HG02798 (cell line): ENCODE data around the gene TREM2.

Source experiments
- ATAC-seq: cut with Tn5 transposase; IDR thresholded peaks from one replicate; pipeline ENCODE4 v1.9.1; 2021; ENCODE audit warnings: mild to moderate bottlenecking; ENCODE audit not compliant: unreplicated experiment, poor library complexity

Gene TREM2

DNA sequence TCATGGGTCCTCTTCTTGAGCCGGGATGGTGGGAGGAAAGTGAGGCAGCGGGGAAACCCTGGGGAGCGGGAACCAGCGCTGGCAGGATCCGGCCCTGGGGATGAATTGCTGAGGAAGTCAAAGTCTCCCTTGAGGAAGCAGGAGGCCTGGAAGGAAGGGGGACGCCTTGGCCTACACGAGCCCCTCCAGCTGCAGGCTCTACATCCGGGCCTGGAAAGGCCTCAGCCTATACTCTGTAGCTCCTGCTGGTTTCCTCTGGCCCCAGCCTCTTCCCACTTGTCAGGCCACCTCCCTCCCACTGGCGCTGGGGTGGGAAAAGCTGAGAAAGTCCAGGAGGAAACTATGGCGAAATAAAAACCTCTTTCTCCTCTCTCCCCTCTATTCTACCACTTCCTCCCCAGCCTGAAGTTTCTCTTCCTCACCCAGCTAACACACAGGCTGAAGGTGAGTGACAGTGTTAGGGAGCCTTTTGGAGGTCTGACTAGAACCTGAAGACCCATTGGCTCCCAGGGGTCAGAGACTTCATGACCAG, 23.2 kb upstream of the TREM2 start:
- ATAC-seq, result no peak

DNA sequence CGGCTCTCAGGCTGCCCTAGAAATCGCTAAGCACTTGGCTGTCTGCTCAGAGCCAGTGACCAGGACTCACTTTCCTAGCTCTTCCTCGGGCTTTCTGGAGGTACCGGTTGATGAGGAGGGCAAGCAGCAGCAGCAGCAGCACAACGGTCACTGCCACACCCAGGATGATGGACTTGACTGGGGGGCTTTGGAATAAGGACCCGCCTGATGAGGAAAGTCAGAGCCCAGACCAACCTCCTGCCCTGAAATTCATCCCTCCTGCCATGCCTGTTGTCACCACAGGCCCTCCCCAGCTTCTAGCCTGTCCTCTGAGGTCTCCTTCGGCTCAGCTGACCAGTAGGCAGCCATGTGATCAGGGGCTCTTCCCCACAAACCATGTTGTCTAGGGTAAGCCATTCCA, 21.8 kb upstream of the TREM2 start:
- no peak for ATAC-seq

DNA sequence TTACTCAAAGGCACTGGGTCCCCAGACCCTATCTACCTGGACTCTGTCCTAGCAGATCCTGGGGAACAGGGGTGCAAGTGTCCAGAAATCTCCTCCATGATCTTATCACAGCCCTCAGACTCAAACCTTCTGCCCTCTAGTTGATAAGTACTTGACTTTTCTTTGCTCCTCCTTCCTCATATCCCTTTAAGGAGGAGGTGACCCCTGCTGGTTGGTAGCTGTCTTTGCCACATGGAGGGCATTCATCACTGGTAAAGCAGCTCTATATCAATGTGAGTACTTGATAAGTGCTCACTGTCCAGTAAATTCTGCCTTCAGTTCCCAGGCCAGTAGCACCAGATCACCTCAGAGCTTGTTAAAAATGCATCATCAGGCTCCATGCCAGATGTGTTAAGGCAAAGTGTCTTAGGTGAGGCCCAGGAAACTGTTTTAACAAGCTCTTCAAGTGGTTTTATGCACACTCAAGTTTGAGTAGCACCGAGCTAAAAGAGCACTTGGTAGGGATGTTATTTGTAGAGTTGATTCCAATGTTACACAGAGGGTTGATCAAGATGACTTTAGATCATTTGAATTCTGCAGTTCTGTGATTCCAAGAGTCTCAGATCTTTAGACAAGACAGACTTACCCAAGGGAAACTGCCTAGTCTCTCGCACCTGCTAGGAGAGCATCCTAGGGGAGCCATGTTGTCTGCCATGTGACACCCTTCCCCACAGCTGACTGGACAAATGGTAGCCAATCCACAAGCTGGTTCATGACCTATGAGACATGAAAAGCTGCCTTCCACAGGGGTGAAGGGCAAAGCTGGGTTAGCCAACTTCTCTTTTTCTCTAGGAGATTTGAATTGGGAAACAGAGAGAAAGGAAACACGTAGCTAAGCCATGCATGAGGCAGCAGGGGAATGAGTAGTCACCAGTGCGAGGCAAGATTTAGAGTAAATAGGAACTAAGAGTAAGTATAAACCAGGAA, 19.4 kb upstream of the TREM2 start:
- no peak for ATAC-seq

DNA sequence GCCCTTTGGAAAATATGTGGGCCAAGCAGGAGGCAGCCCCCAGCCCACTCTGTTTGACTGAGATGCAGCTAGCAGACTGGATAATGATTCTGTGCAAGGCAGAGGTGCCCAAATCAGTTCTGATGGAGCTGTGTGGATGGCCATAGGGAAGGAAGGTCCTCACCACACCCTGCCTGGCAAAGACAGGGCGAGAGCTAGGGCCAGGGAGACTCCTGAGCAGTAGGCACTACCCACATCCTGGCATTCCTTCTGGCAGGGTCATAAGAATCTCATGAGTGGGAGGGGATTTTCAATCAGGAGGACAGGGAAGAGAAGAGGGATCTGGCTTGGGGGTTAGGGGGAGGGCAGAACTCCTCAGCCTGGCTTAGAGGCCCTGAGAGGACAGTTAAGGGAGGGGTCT, 18.6 kb upstream of the TREM2 start:
- ATAC-seq, result no peak

DNA sequence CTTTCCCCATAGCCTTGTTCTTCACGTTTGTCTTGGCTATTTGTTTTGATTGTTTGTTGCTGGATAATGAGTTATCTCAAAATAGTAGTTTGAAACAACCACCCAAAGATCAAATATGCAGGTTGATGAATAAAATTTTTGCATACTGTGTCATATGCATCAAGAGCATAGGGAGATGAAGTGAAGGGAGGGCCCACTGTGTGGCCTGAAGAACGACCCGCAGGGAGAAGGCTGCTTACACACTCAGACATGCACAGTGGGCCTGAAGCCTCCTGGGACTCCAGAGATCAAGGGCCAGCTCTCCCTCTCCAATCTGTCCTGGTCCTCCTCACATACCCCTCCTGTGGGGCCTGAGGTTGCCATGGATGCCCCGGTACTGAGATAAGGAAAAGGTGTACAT, 16.2 kb upstream of the TREM2 start:
- no peak for ATAC-seq

GRCh38 chr6:41177695-41178094, 14.8 kb upstream of the TREM2 start:
- ATAC-seq, result no peak

DNA sequence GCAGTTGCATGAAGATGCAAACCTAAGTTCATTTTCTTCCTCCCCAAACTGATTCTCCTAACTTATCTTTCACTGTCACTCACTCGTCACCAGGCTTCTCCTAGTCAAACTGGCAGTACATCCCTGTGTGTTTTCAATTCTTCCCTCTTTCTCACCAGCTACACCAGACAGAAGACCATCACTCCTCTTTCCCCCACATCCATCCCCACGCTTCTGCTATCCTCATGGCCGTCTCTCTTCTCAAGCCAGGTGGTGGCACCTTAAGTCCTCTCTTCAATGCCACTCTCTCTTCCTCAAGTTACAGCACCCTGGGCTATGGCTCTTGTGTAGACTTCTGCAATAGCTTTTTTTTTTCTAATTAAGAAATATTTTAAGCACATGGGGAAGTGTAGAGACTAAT, 14.4 kb upstream of the TREM2 start:
- no peak for ATAC-seq

DNA sequence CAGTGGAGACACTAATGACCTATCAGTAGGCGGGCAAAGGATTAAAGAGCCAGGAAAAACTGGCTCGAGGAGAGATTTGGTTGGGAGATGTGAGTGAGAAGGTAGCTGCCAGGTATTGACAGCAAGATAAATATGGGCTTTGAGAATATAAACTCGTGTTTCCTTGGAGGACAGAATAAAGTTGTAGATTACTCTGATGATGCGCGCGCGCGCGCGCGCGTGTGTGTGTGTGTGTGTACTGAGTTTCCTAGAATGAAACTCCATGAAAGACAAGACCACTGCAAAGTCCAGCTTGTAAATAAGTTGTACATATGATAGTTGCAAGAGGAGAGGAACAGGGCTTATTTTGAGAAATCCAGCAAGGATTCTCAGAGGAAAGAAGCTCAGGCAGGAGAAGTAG, 13.3 kb upstream of the TREM2 start:
- no peak for ATAC-seq

DNA sequence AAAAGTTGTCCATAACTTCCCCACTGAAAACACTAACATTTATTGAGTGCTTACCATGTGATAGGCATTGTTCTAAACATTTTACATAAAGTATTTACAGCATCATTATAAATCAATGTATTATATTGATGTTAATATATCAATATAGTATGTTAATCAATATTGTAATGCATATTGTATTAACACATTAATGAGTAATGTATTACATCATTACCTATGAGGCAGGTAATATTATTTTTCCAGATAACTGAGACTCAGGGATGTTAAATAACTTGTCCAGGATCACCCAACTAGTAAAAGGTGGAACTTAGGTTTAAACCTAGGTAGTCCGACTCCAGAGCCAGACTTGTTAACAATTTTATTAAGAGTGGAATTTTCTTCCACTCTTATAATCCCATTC, 12.2 kb upstream of the TREM2 start:
- ATAC-seq, result no peak

- ATAC-seq, result no peak
Measured at GRCh38 chr6:41174610-41175009, 11.7 kb upstream of the TREM2 start.

GRCh38 chr6:41171908-41172307, 9.0 kb upstream of the TREM2 start:
- no peak for ATAC-seq

- ATAC-seq, result no peak
Measured at GRCh38 chr6:41170547-41171160, 7.7 kb upstream of the TREM2 start.

GRCh38 chr6:41167173-41167963, 4.5 kb upstream of the TREM2 start:
- no peak for ATAC-seq

- ATAC-seq, result no peak
Measured at GRCh38 chr6:41164551-41165120, 1.7 kb upstream of the TREM2 start.

DNA sequence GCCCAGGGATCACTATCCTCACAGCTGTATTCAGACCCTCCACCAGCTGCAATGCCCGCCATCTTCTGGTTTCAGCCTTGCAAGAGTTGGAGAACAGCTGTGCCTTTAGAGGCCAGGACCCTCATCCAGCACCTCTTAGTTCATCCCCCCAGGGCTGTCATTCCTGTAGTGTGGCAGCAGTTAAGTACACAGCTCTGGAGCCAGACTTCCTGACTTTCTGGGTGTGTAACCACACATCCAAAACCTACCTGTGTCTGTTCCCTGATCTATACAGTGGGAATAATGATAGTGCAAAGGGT, 452 bp upstream of the TREM2 start:
- ATAC-seq, result no peak

DNA sequence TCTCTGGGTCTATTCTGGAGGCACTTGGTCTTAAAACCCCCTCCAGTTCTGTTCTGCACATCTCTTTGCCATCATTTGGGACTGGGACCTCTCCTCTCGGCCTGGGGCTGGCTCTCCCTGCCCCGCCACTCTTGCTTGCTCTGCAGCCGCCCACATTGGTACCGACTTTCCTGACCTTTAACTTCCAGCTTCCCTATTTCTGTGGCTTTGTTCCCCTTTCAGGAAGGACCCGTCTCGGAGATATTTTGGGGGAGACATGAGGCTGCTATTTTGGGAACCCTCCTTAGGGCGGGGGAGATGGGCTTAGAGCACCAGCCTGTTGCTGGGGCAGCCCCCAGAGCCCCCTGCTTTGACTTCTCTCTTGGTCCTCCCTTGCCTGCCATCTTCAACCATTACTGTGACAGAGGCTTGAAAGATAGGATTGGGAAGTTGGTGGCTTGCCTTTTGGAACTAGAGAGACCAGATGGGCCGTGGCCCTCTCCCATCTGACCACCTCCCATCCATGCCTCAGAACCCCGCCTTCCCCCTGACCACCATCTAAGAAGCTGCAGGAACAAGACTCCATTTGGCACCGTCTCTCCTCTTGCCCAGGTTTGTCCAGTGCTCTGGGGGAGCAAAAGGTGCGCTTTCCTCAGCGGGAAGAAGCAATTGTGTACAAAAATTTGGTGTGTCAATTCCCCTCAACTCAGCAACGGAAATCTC, 914 bp downstream of the TREM2 start:
- ATAC-seq, result no peak

DNA sequence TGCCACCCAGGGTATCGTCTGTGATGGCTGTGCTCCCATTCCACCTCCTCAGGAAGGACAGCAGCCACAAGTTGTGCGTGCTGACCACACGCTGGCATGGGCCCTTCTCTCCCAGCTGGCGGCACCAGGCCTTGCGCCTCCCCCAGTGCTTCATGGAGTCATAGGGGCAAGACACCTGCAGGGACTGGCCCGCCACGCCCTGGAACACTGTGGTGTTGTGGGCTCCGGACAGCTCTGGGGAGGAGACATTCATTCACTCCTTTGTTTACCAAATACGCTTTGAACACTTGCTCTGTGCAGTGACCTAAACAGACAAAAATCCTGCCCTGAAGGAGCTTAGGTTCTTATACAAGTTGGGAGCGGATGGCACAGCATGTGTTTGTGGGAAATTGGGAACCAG, 1.5 kb downstream of the TREM2 start:
- no peak for ATAC-seq

DNA sequence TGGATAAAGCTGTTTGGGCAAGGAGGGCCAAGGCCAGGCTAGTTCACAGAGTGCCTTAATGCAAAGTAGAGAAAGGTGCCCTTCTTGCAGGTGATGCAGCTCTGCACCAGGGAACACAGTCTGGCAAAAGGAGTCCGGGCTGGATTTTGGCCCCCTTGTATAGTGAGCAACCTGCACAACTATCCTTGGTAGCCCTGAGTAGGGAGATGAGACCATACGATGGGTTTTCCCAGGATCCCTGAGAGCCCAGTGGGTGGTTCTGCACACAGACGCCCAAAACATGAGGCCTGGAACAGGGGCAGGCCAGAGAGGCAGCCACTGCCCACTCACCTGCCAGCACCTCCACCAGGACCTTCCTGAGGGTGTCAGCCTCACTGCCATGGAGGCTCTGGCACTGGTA, 2.0 kb downstream of the TREM2 start:
- no peak for ATAC-seq

- no peak for ATAC-seq
Measured at GRCh38 chr6:41159415-41160082, 3.4 kb downstream of the TREM2 start.

GRCh38 chr6:41157323-41157722, 5.6 kb downstream of the TREM2 start:
- ATAC-seq, result no peak
